ENCODE measurements around the gene ZFYVE28.

DNA sequence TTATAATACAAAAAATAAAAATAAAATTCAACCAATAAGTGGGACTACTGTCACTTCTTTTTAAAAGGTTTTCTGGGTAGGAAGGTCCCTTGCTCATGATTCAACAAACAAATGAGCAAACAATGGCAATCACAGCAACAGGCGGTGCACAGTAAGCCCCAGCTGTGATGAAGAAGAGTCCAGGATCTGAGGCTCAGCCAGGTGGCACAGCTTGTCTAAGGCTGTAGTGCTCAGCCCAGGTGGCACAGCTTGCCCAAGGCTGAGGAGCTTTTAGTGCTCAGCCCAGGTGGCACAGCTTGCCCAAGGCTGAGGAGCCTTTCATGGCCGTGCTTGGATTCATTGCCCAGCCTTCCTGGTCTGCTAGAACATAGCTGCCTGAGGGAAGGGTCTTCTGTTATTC is 75.0 kb downstream of the ZFYVE28 start:
- TF ChIP-seq, protein P1, sequence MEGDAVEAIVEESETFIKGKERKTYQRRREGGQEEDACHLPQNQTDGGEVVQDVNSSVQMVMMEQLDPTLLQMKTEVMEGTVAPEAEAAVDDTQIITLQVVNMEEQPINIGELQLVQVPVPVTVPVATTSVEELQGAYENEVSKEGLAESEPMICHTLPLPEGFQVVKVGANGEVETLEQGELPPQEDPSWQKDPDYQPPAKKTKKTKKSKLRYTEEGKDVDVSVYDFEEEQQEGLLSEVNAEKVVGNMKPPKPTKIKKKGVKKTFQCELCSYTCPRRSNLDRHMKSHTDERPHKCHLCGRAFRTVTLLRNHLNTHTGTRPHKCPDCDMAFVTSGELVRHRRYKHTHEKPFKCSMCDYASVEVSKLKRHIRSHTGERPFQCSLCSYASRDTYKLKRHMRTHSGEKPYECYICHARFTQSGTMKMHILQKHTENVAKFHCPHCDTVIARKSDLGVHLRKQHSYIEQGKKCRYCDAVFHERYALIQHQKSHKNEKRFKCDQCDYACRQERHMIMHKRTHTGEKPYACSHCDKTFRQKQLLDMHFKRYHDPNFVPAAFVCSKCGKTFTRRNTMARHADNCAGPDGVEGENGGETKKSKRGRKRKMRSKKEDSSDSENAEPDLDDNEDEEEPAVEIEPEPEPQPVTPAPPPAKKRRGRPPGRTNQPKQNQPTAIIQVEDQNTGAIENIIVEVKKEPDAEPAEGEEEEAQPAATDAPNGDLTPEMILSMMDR (IDR thresholded peaks at IDR 0.05) = no peak
- TF ChIP-seq POLR2A (IDR thresholded peaks at IDR 0.05) = no peak
